NCI-H510A treated with DMSO at 0.1 percent for 48 hours (cell line): ENCODE data around the gene TSPAN8.
"Not testable (repeated sequence)": the region's sequence is repeated elsewhere in the genome, so short reads cannot be mapped to it uniquely, and the experiment has no call there.

Experiments
- DNase-seq: peaks from one replicate; lab custom pipeline; 2025; lab: John Stamatoyannopoulos, UW

TSPAN8 gene

DNA sequence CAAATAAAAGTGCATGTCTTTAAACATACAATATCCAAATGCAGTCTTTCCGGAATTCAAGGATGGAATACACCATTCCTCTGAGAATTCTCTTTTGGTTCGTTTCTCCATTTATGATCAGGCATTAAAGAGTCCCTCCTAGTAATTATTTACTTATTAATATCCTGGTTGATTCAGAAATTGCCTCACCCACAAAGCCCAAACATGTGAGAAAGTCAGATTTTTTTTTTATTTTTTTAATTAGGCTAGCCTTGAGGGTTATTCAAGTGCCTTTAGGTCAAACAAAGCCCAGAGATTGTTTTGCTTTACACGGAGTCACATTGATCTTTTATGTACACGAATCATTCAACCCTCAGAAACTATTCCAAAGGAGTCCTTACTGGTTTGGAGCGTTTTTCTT is 6.4 kb upstream of the TSPAN8 start:
- DNase-seq, result no peak

GRCh38 chr12:71162832-71163763 is 5.3 kb upstream of the TSPAN8 start:
- DNase-seq, result no peak

DNA sequence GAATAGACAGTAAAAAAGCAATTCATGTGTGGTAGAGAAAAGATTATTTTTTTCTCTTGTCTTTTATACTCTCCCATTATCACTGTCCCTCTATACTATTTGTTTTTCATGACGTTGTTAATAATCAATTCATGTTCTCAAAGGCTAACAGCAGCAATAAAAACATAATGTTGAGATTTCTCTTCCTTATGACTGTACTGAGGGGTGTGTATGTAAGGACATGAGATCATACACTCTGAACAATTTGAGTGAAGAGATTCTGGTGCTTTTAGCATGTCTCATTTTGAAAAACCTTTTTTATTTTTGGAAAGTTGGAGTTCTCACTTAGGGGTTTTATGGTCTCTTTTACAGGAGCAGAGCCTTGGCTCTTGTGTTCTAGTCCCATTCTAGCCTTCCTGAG is 3.8 kb upstream of the TSPAN8 start:
- no peak for DNase-seq

GRCh38 chr12:71160585-71160984 is 2.8 kb upstream of the TSPAN8 start:
- no peak for DNase-seq

DNA sequence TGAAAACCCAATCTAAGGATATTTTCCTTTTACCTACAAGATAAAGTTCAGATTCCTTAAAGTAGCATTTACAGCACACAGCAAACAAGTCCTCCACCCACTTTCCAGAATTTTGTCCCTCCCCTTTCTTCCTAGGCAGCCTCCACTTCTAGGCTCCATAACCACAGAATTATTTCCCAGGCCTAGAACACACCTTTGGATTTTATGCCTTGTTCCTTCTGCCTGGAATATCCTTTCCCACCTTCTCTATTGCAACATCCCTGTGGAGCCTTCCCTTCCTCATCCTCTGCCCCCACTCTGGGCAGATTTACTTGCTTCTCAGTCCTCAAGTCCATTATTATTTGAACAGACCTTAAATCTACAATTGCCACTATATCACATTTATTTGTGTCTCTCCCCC is 2.1 kb upstream of the TSPAN8 start:
- DNase-seq, result no peak

DNA sequence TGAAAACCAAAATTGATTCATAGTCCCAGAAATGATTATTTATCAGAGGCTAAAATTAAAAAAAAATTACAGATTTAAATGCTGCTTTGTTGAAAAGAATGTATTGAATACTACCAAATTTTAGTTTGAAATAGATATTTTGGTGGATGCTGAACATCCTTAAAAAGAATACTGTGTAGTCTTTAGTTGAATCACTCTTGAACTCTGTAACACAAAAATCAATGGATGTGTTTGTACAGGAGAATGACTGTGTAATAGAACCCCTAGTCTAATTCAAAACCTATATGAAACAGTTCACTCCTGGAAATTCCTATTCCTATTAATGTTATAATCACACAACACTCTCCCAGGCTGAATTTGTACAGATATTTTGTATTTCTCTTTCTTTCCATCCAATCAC is 1.5 kb upstream of the TSPAN8 start:
- peak; percentile 50 for DNase-seq

DNA sequence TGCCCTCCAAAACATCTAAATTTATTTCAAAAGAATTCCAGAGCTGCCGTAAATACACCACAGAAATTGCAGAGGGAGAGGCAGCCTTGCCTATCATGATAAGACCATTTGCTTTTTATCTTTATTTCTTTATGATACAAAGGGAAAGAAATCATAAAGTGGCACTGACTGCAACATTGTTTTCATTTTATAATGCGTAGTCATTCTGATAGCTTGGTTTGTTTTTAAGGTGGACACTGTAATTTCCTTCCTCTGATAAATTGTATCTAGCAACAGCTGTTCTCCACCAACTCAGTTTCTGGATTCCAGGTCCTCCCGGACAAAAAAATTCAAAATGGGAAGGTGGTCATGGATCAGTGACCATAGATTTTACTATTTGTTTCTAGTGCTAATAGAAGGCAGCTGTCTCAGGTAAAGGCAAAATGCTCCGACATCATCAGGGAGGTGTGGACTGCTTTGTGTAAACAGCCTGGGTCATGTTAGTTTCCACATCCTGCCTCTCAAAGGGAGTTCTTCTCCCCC is 623 bp upstream of the TSPAN8 start:
- DNase-seq, result peak; percentile 95

- no peak for DNase-seq
These were observed 2.6 kb downstream of the TSPAN8 start for GRCh38 chr12:71155225-71155624.

DNA sequence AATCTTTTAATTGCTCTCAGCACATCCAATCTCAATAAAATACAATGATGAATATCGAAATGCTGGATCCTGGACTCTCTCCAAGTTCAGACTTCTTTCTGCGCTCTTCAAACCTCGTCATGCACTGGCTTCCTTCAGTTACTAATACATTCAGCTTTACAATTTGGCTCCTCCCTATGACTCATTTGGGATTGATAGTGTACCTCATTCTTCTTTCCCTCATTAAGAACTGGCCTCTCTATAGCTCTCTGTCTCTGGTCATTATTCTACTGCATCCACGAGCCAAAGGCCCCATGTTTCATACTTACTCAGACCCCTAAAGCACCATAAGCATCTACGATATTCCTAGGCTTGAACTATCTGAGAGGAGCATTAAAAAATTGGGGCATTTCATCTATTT is 4.9 kb downstream of the TSPAN8 start:
- DNase-seq, result no peak

DNA sequence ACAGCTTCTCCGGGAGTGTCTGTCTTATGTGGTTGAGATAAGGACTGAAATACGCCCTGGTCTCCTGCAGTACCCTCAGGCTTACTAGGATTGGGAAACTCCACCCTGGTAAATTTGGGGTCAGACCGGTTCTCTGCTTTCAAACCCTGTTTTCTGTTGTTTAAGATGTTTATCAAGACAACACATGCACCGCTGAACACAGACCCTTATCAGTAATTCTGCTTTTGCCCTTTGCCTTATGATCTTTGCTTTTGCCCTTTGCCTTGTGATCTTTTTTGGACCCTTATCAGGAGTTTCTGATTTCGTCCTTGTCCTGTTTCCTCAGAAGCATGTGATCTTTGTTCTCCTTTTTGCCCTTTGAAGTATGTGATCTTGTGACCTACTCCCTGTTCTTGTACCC is 7.8 kb downstream of the TSPAN8 start:
- DNase-seq, result not testable (repeated sequence)

DNA sequence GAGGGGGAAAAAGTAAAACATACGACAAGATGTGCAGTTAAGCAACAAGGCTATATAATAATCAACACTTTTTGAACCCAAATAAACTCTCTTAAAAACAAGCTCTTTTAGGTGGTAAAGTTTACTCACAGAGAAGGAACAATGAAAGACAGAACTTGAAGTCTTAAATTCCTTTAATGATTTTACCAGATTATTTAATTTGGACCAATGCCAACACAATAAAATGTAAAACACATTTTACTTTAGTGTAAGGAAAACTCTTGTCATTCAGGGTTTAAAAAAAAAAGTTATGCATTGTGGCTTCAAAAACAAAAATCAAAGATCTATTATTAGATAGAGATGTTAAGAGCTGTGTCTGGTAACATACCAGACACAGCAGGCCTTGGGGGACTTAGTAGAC is 13.1 kb downstream of the TSPAN8 start:
- DNase-seq, result no peak

DNA sequence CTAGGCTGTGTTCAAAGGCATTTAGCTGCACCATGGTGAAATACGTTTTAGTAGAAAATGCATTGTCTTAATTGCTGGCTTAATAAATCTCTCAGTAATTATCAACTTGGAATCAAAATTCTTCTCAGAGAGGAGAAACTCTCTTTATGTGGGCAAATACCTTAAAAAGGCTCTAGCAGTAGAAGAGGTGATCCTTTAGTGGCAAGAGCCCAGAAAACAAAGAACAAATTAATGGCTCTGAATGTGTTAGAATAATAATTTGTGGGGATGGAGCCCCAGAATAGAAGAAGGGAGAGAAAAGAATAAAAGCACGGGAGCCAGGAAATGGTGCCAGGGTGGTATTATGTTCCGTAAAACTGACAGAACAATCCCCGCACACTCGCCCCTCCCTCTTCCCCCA is 14.8 kb downstream of the TSPAN8 start:
- no peak for DNase-seq

DNA sequence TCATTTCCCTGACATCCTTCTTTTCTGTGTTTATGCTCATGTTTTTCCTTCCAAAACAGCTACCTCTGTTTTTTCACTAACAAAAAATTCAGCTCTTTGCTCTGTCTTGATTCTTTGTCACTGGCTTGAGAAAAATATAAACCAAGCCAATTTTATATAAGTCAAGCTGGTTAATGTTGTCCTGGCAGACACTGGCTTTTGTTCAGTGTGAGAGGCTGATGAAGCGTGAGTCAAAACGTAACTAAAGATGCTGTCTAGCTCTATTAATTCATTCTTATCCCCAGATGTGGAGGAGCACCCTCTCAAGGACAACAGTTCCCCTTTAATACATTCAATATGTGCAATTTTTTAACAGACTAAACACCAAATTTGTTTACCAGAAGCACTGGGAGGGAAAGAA is 15.8 kb downstream of the TSPAN8 start:
- no peak for DNase-seq

DNA sequence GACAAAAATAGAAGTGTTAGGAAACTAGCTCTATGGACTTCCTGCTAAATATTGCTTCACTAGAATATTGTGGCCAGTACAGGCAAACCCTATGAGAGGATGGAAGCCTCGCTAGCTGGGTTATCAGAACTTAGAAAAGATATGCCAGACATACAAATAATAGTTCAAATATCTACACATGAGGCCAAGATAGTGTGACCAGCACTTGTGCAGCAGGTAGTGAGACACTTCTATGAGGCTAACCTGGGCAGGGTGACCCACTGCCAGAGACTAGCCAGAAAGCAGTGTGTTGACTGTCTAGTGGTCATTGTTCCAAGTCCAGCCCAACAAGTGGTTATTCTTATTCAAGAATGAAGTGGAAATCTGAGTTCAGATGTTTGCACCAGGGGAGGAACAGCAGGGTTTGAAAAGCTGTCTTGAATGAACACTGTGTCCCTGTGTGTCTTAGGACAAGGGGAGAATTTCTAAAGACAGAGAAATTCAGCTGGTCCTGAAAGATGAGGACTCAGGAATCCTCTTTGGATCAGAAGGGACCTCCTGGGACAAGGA is 16.3 kb downstream of the TSPAN8 start:
- DNase-seq, result no peak

DNA sequence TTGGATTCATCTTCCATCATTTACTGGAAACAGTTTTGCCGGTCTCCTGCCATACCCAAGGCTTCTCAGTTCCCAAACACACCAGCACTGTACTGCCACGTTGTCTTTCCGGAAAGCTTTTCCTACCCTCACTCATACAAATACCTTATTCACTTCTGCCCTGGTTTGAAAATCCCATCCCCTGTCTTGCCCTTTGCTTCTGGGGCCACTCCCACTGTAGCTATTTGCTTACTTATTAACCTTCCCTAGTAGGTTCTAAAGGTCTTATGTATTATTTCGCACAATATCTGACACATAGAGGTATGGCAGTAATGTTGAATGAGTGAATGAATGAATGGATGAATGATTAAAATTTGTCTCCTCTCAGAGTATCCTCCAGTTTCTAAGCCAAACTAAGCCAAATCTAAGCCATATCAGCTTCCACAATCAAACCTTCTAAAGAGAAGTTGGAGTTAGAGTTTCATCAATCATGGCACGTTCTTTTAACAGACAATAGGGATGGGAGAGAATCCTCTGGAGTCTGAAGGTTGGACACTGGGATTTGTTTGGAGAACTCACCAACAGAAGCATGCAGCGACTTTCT is 18.6 kb downstream of the TSPAN8 start:
- DNase-seq, result no peak

- DNase-seq, result no peak
These were observed 19.8 kb downstream of the TSPAN8 start for GRCh38 chr12:71138011-71138410.

- no peak for DNase-seq
These were observed 22.0 kb downstream of the TSPAN8 start for GRCh38 chr12:71135812-71136176.

GRCh38 chr12:71135077-71135811 is 22.6 kb downstream of the TSPAN8 start:
- no peak for DNase-seq

- DNase-seq, result no peak
These were observed 23.4 kb downstream of the TSPAN8 start for GRCh38 chr12:71134405-71134804.

GRCh38 chr12:71130521-71131069 is 27.2 kb downstream of the TSPAN8 start:
- no peak for DNase-seq

- no peak for DNase-seq
These were observed 28.4 kb downstream of the TSPAN8 start for GRCh38 chr12:71129364-71129763.

DNA sequence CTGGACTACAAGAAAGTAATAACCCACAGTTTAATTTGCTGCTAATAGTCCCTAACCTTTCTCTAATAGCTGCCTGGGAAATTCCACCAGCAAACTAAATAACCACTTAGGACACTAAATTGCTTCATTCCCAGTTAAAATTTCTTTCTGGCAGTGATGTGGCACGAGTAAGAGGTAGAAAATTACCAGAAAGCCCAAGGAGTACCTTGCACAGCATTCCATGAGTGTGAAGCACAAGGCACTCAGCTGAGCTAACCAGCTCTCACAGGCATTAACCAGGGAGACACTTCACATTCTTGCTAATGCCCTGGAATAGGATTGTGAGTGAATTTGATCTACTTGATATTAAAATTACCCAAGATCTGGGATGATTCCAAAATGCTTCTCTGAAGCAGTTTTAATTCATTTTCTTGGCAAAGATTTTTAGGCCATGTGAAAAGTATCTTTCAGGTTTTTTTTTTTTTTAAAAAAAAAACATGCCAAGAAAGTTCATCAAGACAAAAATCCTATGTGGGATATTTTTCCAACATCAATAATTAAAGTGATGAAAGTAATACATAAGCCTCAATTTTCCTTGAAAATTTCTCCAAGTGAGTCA is 29.5 kb downstream of the TSPAN8 start:
- DNase-seq, result no peak
